MCF 10A (cell line): ENCODE results near the gene BCR. TPM values are rescaled to one million over a fixed set of nuclear protein-coding genes. Genes with fewer than 3 reads are reported as not detected.
"Not testable (repeated sequence)": the region's sequence is repeated elsewhere in the genome, so short reads cannot be mapped to it uniquely, and the experiment has no call there.

Experiments
- BruUV-seq: library from RNA; stranded (reverse); fragments of 400-500 nt; replicated peaks from 2 replicates; lab custom pipeline; 2021; lab: Mats Ljungman, UMichigan
- CTCF ChIA-PET: fragments of 300-600 bp; sonication (Branson Sonifier 250); formaldehyde crosslinking; extraction: SDS; loops from one replicate; lab custom pipeline; 2021; ENCODE audit warnings: antibody characterized with exemption, inconsistent platforms; lab: Yijun Ruan, JAX
- POLR2A ChIA-PET: fragments of 300-600, 350-650 bp; sonication (Branson Sonifier 250); formaldehyde crosslinking; extraction: SDS; loops from one replicate; lab custom pipeline; 2020; ENCODE audit warnings: antibody characterized with exemption, inconsistent platforms; lab: Yijun Ruan, JAX
- DNase-seq: peaks from one replicate; pipeline ENCODE4 v3.0.0-alpha.2; 2018; ENCODE audit not compliant: unreplicated experiment
- H3K27ac Mint-ChIP-seq: one replicate; pipeline ENCODE4 v1.8.0; 2022; ENCODE audit warnings: mild to moderate bottlenecking, low read depth, mixed read lengths; ENCODE audit not compliant: unreplicated experiment
- H3K27me3 Mint-ChIP-seq: one replicate; pipeline ENCODE4 v1.8.0; 2022; ENCODE audit warnings: mixed read lengths; ENCODE audit not compliant: insufficient read depth, unreplicated experiment
- H3K36me3 Mint-ChIP-seq: one replicate; pipeline ENCODE4 v1.8.0; 2022; ENCODE audit warnings: mild to moderate bottlenecking, moderate library complexity, mixed read lengths; ENCODE audit not compliant: insufficient read depth, unreplicated experiment
- H3K4me1 Mint-ChIP-seq: one replicate; pipeline ENCODE4 v1.8.0; 2022; ENCODE audit warnings: mixed read lengths; ENCODE audit not compliant: insufficient read depth, unreplicated experiment
- H3K4me3 Mint-ChIP-seq: one replicate; pipeline ENCODE4 v1.8.0; 2022; ENCODE audit warnings: mild to moderate bottlenecking, moderate library complexity, mixed read lengths; ENCODE audit not compliant: unreplicated experiment
- H3K9me3 Mint-ChIP-seq: one replicate; pipeline ENCODE4 v1.8.0; 2022; ENCODE audit warnings: mixed read lengths; ENCODE audit not compliant: unreplicated experiment
- intact Hi-C: fragments of 100-400 bp; cut with micrococcal nuclease; formaldehyde crosslinking; loops from 2 replicates; pipeline ENCODE4 v1.14.1; 2022
- total RNA-seq: library from RNA; stranded (reverse); gene quantifications from 2 replicates; pipeline ENCODE4 v1.2.3, GENCODE V29; 2022
- TF ChIP-seq, protein P1 (sequence below): fragments of 200-600 bp; IDR thresholded peaks from one replicate; pipeline ENCODE4 v1.8.0; 2022; ENCODE audit warnings: antibody characterized with exemption, mild to moderate bottlenecking; ENCODE audit not compliant: unreplicated experiment

BCR gene
- total RNA-seq, 1 experiment from 2014 or later = 77.9 TPM

- no TSS peak for BruUV-seq
- POLR2A ChIA-PET = no interaction called here
These were observed 133.7 kb downstream of the BCR start for GRCh38 chr22:23313791-23314567.

GRCh38 chr22:23315341-23315917 is 135.1 kb downstream of the BCR start:
- intact Hi-C loops = loop anchor here (1.0 kb wide), 2 partner anchors 71 to 224 kb away; no protein-coding TSS in a partner anchor
- BruUV-seq = no TSS peak
- peak; percentile 67 for DNase-seq
- POLR2A ChIA-PET = no interaction called here
- Mint-ChIP-seq H3K4me1 (no peaks in the 10 kb centered on the region), H3K27me3 (no peaks in the 10 kb centered on the region), H3K4me3 (no peak overlapping the region), H3K36me3 (peaks cover 27% of the 10 kb centered on the region), H3K27ac (peak overlapping the region; percentile 39), H3K9me3 (no peaks in the 10 kb centered on the region)
- TF ChIP-seq, protein P1, sequence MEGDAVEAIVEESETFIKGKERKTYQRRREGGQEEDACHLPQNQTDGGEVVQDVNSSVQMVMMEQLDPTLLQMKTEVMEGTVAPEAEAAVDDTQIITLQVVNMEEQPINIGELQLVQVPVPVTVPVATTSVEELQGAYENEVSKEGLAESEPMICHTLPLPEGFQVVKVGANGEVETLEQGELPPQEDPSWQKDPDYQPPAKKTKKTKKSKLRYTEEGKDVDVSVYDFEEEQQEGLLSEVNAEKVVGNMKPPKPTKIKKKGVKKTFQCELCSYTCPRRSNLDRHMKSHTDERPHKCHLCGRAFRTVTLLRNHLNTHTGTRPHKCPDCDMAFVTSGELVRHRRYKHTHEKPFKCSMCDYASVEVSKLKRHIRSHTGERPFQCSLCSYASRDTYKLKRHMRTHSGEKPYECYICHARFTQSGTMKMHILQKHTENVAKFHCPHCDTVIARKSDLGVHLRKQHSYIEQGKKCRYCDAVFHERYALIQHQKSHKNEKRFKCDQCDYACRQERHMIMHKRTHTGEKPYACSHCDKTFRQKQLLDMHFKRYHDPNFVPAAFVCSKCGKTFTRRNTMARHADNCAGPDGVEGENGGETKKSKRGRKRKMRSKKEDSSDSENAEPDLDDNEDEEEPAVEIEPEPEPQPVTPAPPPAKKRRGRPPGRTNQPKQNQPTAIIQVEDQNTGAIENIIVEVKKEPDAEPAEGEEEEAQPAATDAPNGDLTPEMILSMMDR = peak; percentile 73
- CTCF ChIA-PET = interaction anchor here (0.6 to 2.0 kb wide), 3 partner anchors 70 to 72 kb away, joined by 3 to 13 read pairs (median 7); no protein-coding TSS in a partner anchor

More at GRCh38 chr22:23313791-23314567, 133.7 kb downstream of the BCR start:
- Mint-ChIP-seq H3K36me3 (peaks cover 27% of the 10 kb centered on the region), H3K27ac (no peak overlapping the region), H3K9me3 (no peaks in the 10 kb centered on the region), H3K4me1 (no peaks in the 10 kb centered on the region), H3K4me3 (no peak overlapping the region), H3K27me3 (no peaks in the 10 kb centered on the region)
- intact Hi-C loops = no loop called here
- CTCF ChIA-PET = interaction anchor here (0.6 to 2.0 kb wide), 6 partner anchors 24 to 275 kb away, joined by 3 to 13 read pairs (median 6); no protein-coding TSS in a partner anchor
- no peak for DNase-seq
- TF ChIP-seq, protein P1 = no peak

DNA sequence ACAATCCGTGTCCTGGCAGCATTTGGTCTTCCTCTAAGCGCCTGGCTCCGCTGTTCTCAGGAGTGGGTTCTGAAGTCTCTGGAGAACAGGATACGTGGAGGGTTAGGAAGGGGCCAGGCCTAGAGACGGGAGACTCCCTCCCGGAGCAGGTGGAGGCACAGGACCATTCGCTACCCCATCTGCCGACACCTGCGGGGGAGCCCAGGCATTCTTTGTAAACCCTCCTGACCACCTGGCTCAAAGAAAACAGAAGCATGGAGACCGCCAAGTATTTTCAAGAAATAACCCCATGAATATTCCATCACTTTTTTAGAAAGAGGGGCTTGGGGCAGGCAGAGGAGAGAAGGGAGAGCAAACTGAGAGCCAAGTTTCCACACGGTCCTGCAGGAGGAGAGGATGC is 136.3 kb downstream of the BCR start:
- H3K4me1 Mint-ChIP-seq, H3K9me3 Mint-ChIP-seq, BruUV-seq, intact Hi-C loops, H3K27ac Mint-ChIP-seq, H3K27me3 Mint-ChIP-seq, DNase-seq, H3K4me3 Mint-ChIP-seq, POLR2A ChIA-PET: not testable (repeated sequence)
- peaks cover 23% of the 10 kb centered on the region for H3K36me3 Mint-ChIP-seq
- CTCF ChIA-PET = interaction anchor here (0.6 kb wide), 3 partner anchors 105 to 717 kb away, joined by 3 to 4 read pairs (median 3); no protein-coding TSS in a partner anchor

DNA sequence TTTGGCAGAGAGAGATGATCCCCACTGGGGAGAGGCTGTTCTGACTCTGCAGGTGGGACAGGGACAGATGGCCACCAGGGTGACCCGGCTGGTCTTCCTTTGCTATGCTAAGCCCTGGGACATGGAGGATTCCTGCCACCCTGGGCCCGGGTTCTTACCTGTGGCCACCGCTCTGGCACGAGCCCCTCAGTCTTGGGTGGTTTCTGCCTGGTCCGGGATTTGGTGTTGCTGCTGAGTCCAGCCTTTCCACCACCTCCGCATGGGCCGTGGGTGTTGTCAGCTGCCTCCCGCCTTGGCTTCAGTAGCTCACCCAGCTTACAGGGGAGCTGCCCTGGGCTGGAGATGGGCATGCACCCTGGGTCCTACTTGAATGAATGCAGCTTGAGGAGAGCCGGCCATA is 138.0 kb downstream of the BCR start:
- H3K4me1 Mint-ChIP-seq, BruUV-seq, CTCF ChIA-PET, H3K4me3 Mint-ChIP-seq, H3K27ac Mint-ChIP-seq, H3K27me3 Mint-ChIP-seq, POLR2A ChIA-PET, intact Hi-C loops, H3K9me3 Mint-ChIP-seq, DNase-seq: not testable (repeated sequence)
- H3K36me3 Mint-ChIP-seq = peaks cover 21% of the 10 kb centered on the region

GRCh38 chr22:23322497-23323080 is 142.3 kb downstream of the BCR start:
- H3K4me3 Mint-ChIP-seq, H3K27me3 Mint-ChIP-seq, BruUV-seq, H3K27ac Mint-ChIP-seq, H3K36me3 Mint-ChIP-seq, H3K9me3 Mint-ChIP-seq, intact Hi-C loops, POLR2A ChIA-PET, DNase-seq, H3K4me1 Mint-ChIP-seq: not testable (repeated sequence)
- CTCF ChIA-PET = interaction anchor here (0.7 to 1.3 kb wide), 3 partner anchors 63 to 363 kb away, joined by 3 to 4 read pairs (median 3); no protein-coding TSS in a partner anchor

DNA sequence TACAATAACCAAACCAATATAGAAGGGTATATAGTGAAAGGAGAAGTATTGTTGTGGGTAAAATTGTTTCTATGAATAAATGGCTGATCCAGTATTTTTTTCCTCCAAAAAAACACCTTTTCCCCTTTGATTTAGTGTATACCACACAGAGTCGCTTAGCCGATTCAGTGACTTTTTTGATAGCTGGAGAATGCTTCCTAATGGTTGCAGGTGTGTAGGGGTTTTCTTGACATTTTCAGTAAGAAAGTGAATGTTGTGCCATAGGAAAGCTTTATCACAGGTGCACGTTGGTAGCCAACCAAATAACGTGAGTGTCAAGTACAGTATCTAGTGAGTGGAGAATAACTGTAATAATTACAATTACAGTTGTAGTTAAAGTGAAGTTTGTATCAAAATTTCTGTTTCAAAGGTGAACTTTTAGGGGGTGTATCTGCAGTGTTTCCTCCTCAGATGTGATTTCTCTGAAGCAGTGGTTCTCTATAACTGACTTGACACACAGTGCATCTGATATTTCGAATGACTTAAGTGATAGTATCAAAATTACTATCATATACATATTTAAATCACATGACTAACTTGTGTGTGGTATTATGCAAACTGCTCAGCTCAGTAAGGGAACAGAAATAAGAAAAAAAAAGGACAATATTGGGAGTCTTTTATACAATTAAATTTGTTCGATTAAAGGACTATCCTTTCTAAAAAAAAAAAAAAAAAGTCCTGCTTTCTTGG is 143.8 kb downstream of the BCR start:
- DNase-seq, H3K4me3 Mint-ChIP-seq, POLR2A ChIA-PET, H3K9me3 Mint-ChIP-seq, H3K27ac Mint-ChIP-seq, BruUV-seq, H3K36me3 Mint-ChIP-seq, H3K4me1 Mint-ChIP-seq, intact Hi-C loops: not testable (repeated sequence)
- peaks cover 10% of the 10 kb centered on the region for H3K27me3 Mint-ChIP-seq
- CTCF ChIA-PET = interaction anchor here (1.3 kb wide), 1 partner anchor 68 kb away, joined by 3 read pairs; no protein-coding TSS in a partner anchor
